Kidney (tissue), 14 donors: Measurements from ENCODE around the gene ARHGEF7. TPM values are rescaled to one million over a fixed set of nuclear protein-coding genes. Genes with fewer than 3 reads are reported as not detected.

Source experiments
- DNase-seq, 5 donors: peaks; one replicate each; pipeline ENCODE4 v3.0.0-alpha.2; 2013 to 2020
- FAIRE-seq: peaks from 2 replicates; lab custom pipeline; 2012; peaks lifted over from hg19 to GRCh38; lab: Jason Lieb, UNC
- H3K27ac ChIP-seq, 2 donors: one replicate each; pipeline ENCODE4 v1.7.0; 2013; ENCODE audit warnings: low read depth in 2 of 2, low read length in 2 of 2, inconsistent platforms in 1 of 2
- H3K27me3 ChIP-seq: one replicate; pipeline ENCODE4 v1.7.1; 2013; ENCODE audit warnings: low read length, inconsistent platforms; ENCODE audit not compliant: control insufficient read depth, insufficient read depth
- H3K36me3 ChIP-seq, 3 donors: one replicate each; pipeline versions ENCODE4 v1.7.0 to v1.7.1; 2013; ENCODE audit warnings: low read length in 3 of 3, control low read depth in 1 of 3, inconsistent platforms in 1 of 3; ENCODE audit not compliant: insufficient read depth in 3 of 3, control insufficient read depth in 2 of 3
- H3K4me1 ChIP-seq, 3 donors: one replicate each; pipeline versions ENCODE4 v1.7.0 to v1.7.1; 2013; ENCODE audit warnings: low read length in 3 of 3, inconsistent platforms in 1 of 3, low read depth in 1 of 3; ENCODE audit not compliant: control insufficient read depth in 2 of 3, insufficient read depth in 2 of 3
- H3K4me3 ChIP-seq, 3 donors: one replicate each; pipeline versions ENCODE4 v1.7.0 to v1.8.1; 2013; ENCODE audit warnings: low read length in 3 of 3, control low read depth in 1 of 3, inconsistent platforms in 1 of 3
- H3K9ac ChIP-seq, 3 donors: one replicate each; pipeline versions ENCODE4 v1.7.0 to v1.7.1; 2013; ENCODE audit warnings: low read length in 3 of 3, control low read depth in 1 of 3, inconsistent platforms in 1 of 3
- H3K9me3 ChIP-seq, 3 donors: one replicate each; pipeline versions ENCODE4 v1.7.0 to v1.7.1; 2013; ENCODE audit warnings: low read length in 3 of 3, control low read depth in 1 of 3, inconsistent platforms in 1 of 3; ENCODE audit not compliant: control insufficient read depth in 2 of 3, insufficient read depth in 1 of 3
- CTCF ChIP-seq: IDR thresholded peaks from 3 replicates; pipeline ENCODE4 v1.5.1; 2012; ENCODE audit warnings: mild to moderate bottlenecking, moderate library complexity, borderline replicate concordance; ENCODE audit not compliant: insufficient read depth; ENCODE audit errors: extremely low read depth
- intact Hi-C: fragments of 100-400 bp; cut with DNase I; formaldehyde crosslinking; loops from one replicate; pipeline ENCODE4 v1.11.1; 2022
- polyA plus RNA-seq: library from polyadenylated mRNA; stranded (reverse); fragments of 350-450 nt; fragmentation: Illumina TruSeq; extraction: RNeasy Lipid Tissue Mini Kit (QIAGEN cat#74804); gene quantifications from one replicate; pipeline ENCODE4 v1.2.3, GENCODE V29; 2014; ENCODE audit warnings: low read depth, low replicate concordance; ENCODE audit not compliant: insufficient read depth
- total RNA-seq: library from RNA; stranded (reverse); fragmentation: NEBNext Ultra II Directional; extraction: Animal tissue kit (Norgen Biotek cat#: 25700); gene quantifications from one replicate; pipeline ENCODE4 v1.2.1, GENCODE V29; 2021
- donor health status: control.
- donor health status: control.
- donor health status: control.
- donor health status: control.
- donor health status: control.
- donor health status: DM: yes; HTN: yes; CAD: no.
- donor health status: Normal renal cell carcinoma (clear cell type).

Gene ARHGEF7
- total and polyA plus RNA-seq, 2 donors from 2014 or later, result 17.9 to 56.4 TPM

GRCh38 chr13:111181977-111182376 lies 66.9 kb downstream of the ARHGEF7 start:
- H3K4me3 ChIP-seq, result no peak overlapping the region
- TF ChIP-seq CTCF, result no peak
- H3K9ac ChIP-seq, result no peak overlapping the region
- H3K27me3 ChIP-seq, result no peaks in the 10 kb centered on the region
- peaks cover 0 to 2% (median 0%) of the 10 kb centered on the region in 3 donors for H3K36me3 ChIP-seq
- no peaks in the 10 kb centered on the region for H3K9me3 ChIP-seq
- H3K27ac ChIP-seq, result no peak overlapping the region
- DNase-seq (no peak), FAIRE-seq (no peak)
- intact Hi-C loops, result no loop called here
- H3K4me1 ChIP-seq, result peaks cover 2 to 38% (median 28%) of the 10 kb centered on the region in 3 donors

GRCh38 chr13:111183087-111183645 lies 68.1 kb downstream of the ARHGEF7 start:
- H3K27ac ChIP-seq, result no peak overlapping the region
- no peaks in the 10 kb centered on the region for H3K9me3 ChIP-seq
- DNase-seq (no peak), FAIRE-seq (no peak)
- peaks cover 0 to 34% (median 34%) of the 10 kb centered on the region in 3 donors for H3K4me1 ChIP-seq
- TF ChIP-seq CTCF, result no peak
- H3K36me3 ChIP-seq, result peaks cover 0 to 2% (median 0%) of the 10 kb centered on the region in 3 donors
- H3K27me3 ChIP-seq, result no peaks in the 10 kb centered on the region
- intact Hi-C loops, result no loop called here
- H3K9ac ChIP-seq, result no peak overlapping the region
- no peak overlapping the region for H3K4me3 ChIP-seq

GRCh38 chr13:111183959-111184358 lies 68.8 kb downstream of the ARHGEF7 start:
- Histone ChIP-seq H3K9ac (no peak overlapping the region), H3K9me3 (no peaks in the 10 kb centered on the region), H3K27ac (no peak overlapping the region), H3K36me3 (peaks cover 0 to 2% (median 0%) of the 10 kb centered on the region in 3 donors), H3K27me3 (no peaks in the 10 kb centered on the region), H3K4me3 (no peak overlapping the region), H3K4me1 (peaks cover 0 to 34% (median 31%) of the 10 kb centered on the region in 3 donors)
- intact Hi-C loops, result no loop called here
- FAIRE-seq, result no peak
- TF ChIP-seq CTCF, result no peak
- DNase-seq, result no peak
